Mesothelial cell of epicardium (in vitro differentiated cells): ENCODE data around the gene POLR2M. TPM values are rescaled to one million over a fixed set of nuclear protein-coding genes. Genes with fewer than 3 reads are reported as not detected.

ENCODE experiments used
- DNase-seq, 2 experiments: peaks; one replicate each; pipeline ENCODE4 v3.0.0; 2021; ENCODE audit warnings: low spot score in 2 of 2; ENCODE audit not compliant: unreplicated experiment in 2 of 2
- H3K27ac Mint-ChIP-seq: 2 replicates; pipeline ENCODE4 v1.8.0; 2021; ENCODE audit warnings: mixed read lengths
- H3K27me3 Mint-ChIP-seq: 2 replicates; pipeline ENCODE4 v1.8.0; 2021; ENCODE audit warnings: low read depth, mixed read lengths
- H3K36me3 Mint-ChIP-seq: 2 replicates; pipeline ENCODE4 v1.8.0; 2021; ENCODE audit warnings: mixed read lengths
- H3K4me1 Mint-ChIP-seq: 2 replicates; pipeline ENCODE4 v1.8.0; 2021; ENCODE audit warnings: mixed read lengths
- H3K4me3 Mint-ChIP-seq: 2 replicates; pipeline ENCODE4 v1.8.0; 2021; ENCODE audit warnings: mild to moderate bottlenecking, moderate library complexity, mixed read lengths
- H3K9me3 Mint-ChIP-seq: 2 replicates; pipeline ENCODE4 v1.8.0; 2021; ENCODE audit warnings: mixed read lengths
- total RNA-seq: library from RNA; stranded (reverse); gene quantifications from 3 replicates; pipeline ENCODE4 v1.2.1, GENCODE V29; 2021
- TF ChIP-seq, protein P1 (sequence below): fragments of 200-600 bp; sonication (generic); IDR thresholded peaks from one replicate; pipeline ENCODE4 v1.5.0; 2021; ENCODE audit warnings: antibody characterized with exemption; ENCODE audit not compliant: unreplicated experiment

The POLR2M gene
- total RNA-seq, 1 donor from 2014 or later: 109 TPM

DNA sequence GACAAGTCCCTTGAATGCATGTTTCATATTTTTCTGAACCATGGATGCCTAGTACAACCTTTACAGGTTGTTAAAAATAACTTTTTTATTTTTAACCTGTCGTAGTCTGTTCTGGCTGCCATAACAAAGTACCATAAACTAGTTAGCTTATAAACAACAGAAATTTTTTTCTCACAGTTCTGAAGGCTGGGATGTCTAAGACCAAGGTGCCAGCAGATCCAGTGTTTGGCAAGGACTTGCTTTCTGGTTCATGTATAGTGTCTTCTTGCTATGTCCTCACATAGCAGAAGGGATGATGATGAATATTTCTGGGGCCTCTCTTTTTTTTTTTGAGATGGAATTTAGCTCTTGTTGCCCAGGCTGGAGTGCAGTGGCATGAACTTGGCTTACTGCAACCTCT is 23.0 kb upstream of the POLR2M start:
- H3K4me3 Mint-ChIP-seq: no peak overlapping the region
- H3K27me3 Mint-ChIP-seq: no peaks in the 10 kb centered on the region
- peaks cover 32% of the 10 kb centered on the region for H3K4me1 Mint-ChIP-seq
- TF ChIP-seq, protein P1, sequence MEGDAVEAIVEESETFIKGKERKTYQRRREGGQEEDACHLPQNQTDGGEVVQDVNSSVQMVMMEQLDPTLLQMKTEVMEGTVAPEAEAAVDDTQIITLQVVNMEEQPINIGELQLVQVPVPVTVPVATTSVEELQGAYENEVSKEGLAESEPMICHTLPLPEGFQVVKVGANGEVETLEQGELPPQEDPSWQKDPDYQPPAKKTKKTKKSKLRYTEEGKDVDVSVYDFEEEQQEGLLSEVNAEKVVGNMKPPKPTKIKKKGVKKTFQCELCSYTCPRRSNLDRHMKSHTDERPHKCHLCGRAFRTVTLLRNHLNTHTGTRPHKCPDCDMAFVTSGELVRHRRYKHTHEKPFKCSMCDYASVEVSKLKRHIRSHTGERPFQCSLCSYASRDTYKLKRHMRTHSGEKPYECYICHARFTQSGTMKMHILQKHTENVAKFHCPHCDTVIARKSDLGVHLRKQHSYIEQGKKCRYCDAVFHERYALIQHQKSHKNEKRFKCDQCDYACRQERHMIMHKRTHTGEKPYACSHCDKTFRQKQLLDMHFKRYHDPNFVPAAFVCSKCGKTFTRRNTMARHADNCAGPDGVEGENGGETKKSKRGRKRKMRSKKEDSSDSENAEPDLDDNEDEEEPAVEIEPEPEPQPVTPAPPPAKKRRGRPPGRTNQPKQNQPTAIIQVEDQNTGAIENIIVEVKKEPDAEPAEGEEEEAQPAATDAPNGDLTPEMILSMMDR: no peak
- no peak for DNase-seq
- no peak overlapping the region for H3K27ac Mint-ChIP-seq
- peaks cover 5% of the 10 kb centered on the region for H3K9me3 Mint-ChIP-seq
- peaks cover 2% of the 10 kb centered on the region for H3K36me3 Mint-ChIP-seq

DNA sequence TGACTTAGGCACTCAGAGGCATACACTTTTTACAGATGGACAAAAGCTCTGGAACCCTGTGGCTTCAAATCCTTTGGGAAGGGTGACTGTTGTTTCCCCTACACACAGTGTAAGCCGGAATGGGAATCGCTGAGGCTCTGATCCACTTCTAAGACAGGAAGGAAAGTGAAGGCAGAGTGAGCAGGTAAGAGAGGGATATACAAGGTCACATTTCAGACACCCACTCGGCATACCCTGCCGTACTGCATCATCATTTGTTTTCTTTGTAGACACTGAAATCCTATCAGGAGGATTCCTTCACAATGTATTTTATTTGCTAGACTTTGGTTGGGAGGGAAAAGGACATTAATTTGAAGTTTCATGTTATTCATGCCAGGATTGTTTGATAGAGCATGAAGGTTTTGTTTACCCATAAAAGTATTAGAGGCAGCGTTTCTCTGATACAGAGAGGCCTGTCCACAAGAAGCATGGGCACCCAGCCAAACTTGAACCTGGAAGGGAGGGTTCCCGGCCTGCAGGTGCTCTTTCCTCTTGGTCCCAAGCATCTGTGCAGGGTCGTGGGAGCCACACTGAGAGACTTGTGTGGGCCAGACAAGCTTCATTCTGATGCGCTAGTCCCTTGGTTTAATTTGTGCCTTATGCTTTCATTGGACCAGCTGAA is 21.9 kb upstream of the POLR2M start:
- Mint-ChIP-seq H3K4me1 (peaks cover 32% of the 10 kb centered on the region), H3K9me3 (peaks cover under 1% of the 10 kb centered on the region), H3K27ac (peak overlapping the region; percentile 84), H3K4me3 (no peak overlapping the region), H3K36me3 (no peaks in the 10 kb centered on the region), H3K27me3 (no peaks in the 10 kb centered on the region)
- no peak for DNase-seq
- TF ChIP-seq, protein P1: no peak

DNA sequence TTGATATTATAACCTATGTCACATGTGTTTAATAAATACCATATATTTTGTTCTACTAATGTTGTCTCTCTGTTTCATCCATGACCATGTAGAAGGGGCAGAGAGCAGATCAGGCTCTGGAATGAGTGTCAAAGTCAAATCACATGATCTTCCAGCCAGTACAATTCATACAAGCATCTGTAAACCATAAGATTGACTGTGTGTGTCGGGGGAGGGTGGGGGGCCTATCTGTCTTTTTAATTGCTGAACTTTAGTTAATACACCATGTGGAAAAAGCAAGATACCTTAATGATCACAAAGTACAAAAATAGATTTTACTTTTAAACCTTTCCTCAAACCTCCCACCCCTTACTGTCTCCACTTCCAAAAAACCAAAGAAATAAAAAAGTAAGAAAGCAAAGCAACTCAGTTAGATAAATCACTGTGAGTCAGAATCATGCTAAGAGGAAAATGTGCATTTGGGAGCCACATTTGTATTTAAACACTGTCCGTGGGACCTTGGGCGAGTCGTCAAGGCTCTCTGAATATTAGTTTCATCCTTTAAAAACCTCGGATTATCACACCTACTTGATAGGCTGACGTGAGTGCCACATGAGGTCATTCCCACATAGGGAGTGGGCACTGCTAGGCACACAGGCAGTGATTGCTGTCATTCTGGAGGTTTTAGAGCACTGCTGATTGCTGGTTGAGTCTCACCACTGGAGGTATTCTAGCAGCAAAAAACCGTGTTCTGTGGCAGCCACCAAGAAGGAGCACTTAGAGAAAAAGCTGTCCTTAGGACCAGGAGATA is 21.0 kb upstream of the POLR2M start:
- Mint-ChIP-seq H3K4me3 (no peak overlapping the region), H3K27me3 (no peaks in the 10 kb centered on the region), H3K4me1 (peaks cover 28% of the 10 kb centered on the region), H3K36me3 (no peaks in the 10 kb centered on the region), H3K27ac (peak overlapping the region; percentile 63), H3K9me3 (no peaks in the 10 kb centered on the region)
- TF ChIP-seq, protein P1: no peak
- no peak for DNase-seq

DNA sequence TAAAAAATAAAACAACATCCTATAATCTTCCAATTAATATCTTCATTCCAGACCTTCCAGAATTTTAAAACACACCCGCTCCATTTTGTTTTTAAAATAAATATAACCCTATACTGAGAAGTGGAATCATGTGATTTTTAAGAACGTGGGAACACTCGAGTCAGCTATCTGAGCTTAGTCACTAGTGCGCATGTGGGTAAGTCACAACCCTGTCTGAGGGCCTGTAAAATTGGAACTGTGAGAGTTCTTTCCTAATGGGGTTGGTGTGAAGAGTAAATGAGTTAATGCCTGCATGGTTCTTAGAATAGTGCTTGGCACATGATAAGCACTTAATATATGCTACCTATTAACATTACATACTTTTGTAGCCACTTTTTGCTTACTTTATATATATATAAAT is 19.9 kb upstream of the POLR2M start:
- peak overlapping the region; percentile 63 for H3K27ac Mint-ChIP-seq
- no peak for DNase-seq

DNA sequence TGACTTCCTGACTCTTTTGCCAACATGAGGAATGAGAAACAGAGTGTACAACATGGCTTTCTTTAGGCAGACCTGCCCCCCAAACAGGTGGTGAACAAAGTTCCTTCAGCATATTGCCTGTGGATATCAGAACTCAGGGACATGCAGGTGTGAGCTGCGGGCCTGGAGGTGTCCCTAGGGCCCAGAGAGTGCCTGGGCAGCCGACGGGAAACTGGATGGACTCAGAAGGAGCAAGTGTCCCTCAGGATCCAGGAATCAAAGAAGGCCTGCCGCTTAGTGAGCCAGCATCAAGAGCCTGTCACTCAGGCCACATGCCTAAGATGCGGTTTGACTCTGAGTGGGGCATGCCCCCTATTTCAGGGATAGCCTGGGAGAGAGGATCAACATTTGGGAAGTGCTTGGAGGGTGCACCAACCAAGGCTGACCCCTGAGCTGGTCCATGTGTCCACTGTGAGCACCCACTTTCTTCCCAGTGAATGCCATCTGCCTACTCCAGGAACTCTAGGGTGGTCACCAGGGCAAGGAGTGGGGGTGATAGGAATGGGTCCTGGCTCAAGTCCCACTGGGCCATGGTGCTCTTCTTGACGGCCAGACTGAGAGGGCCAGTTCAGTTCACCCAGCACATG is 16.1 kb upstream of the POLR2M start:
- Mint-ChIP-seq H3K36me3 (no peaks in the 10 kb centered on the region), H3K27me3 (no peaks in the 10 kb centered on the region), H3K4me1 (peaks cover 57% of the 10 kb centered on the region), H3K27ac (peak overlapping the region; percentile 75), H3K4me3 (no peak overlapping the region), H3K9me3 (no peaks in the 10 kb centered on the region)
- TF ChIP-seq, protein P1: no peak
- no peak for DNase-seq

More for the DNA sequence above, 19.9 kb upstream of the POLR2M start:
- H3K9me3 Mint-ChIP-seq: no peaks in the 10 kb centered on the region
- H3K4me3 Mint-ChIP-seq: no peak overlapping the region
- H3K4me1 Mint-ChIP-seq: peaks cover 36% of the 10 kb centered on the region
- TF ChIP-seq, protein P1: no peak
- no peaks in the 10 kb centered on the region for H3K36me3 Mint-ChIP-seq
- no peaks in the 10 kb centered on the region for H3K27me3 Mint-ChIP-seq
